GM12892 (cell line): Measurements from ENCODE around the gene PRSS38.

Experiments used
- POLR2A ChIP-seq: IDR thresholded peaks from 2 replicates; pipeline ENCODE4 v1.6.1; 2011; ENCODE audit warnings: low read depth, low read length, control low read depth
- POLR2AphosphoS5 ChIP-seq: IDR thresholded peaks from 2 replicates; pipeline ENCODE4 v1.6.1; 2011; ENCODE audit warnings: low read depth, low read length, control low read depth
- TAF1 ChIP-seq: IDR thresholded peaks from 2 replicates; pipeline ENCODE4 v1.6.1; 2011; ENCODE audit warnings: low read depth, mild to moderate bottlenecking, control low read depth, low read length, borderline replicate concordance

- no peak for TF ChIP-seq POLR2AphosphoS5
- TF ChIP-seq POLR2A, result no peak
- no peak for TF ChIP-seq TAF1
These were observed 28.6 kb upstream of the PRSS38 start for GRCh38 chr1:227786673-227787512.
